DMS53 treated with DMSO at 0.1 percent for 48 hours (cell line): ENCODE measurements around the gene ITM2A.

Experiments used
- DNase-seq: peaks from one replicate; lab custom pipeline; 2025; ENCODE audit not compliant: unreplicated experiment; lab: John Stamatoyannopoulos, UW

The ITM2A gene

GRCh38 chrX:79325263-79325958, 41.7 kb downstream of the ITM2A start:
- DNase-seq: peak; percentile 14
